Measurements from ENCODE around the gene PRMT9.

GRCh38 chr4:147594107-147594506 lies 89.9 kb downstream of the PRMT9 start:
- TF ChIP-seq CTCF (IDR thresholded peaks at IDR 0.05): no peak
- TF ChIP-seq POLR2A (IDR thresholded peaks at IDR 0.05): no peak
